Smooth muscle cell (in vitro differentiated cells): ENCODE measurements around the gene PDP2. TPM values are rescaled to one million over a fixed set of nuclear protein-coding genes. Genes with fewer than 3 reads are reported as not detected.

Source experiments
- DNase-seq: peaks from one replicate; lab custom pipeline; 2025; ENCODE audit not compliant: unreplicated experiment; lab: John Stamatoyannopoulos, UW
- H2AFZ ChIP-seq: fragments of 200-600 bp; sonication (generic); 2 replicates; pipeline ENCODE4 v1.6.0; 2016; ENCODE audit warnings: antibody characterized with exemption, low read depth, mild to moderate bottlenecking
- H3F3A ChIP-seq: fragments of 200-600 bp; sonication (generic); 2 replicates; pipeline ENCODE4 v1.6.0; 2017; ENCODE audit warnings: antibody characterized with exemption, low read depth
- H3K27ac ChIP-seq: fragments of 200-600 bp; sonication (generic); 2 replicates; pipeline ENCODE4 v1.5.1; 2016; ENCODE audit warnings: low read depth, mild to moderate bottlenecking
- H3K27me3 ChIP-seq: fragments of 200-600 bp; sonication (generic); 2 replicates; pipeline ENCODE4 v1.6.1; 2016; ENCODE audit warnings: low read depth, mild to moderate bottlenecking
- H3K36me3 ChIP-seq: fragments of 200-600 bp; sonication (generic); 2 replicates; pipeline ENCODE4 v1.5.1; 2016; ENCODE audit warnings: low read depth
- H3K4me1 ChIP-seq: fragments of 200-600 bp; sonication (generic); 2 replicates; pipeline ENCODE4 v1.5.1; 2016; ENCODE audit warnings: low read depth
- H3K4me2 ChIP-seq: fragments of 200-600 bp; sonication (generic); 2 replicates; pipeline ENCODE4 v1.6.0; 2016; ENCODE audit warnings: mild to moderate bottlenecking
- H3K4me3 ChIP-seq: fragments of 200-600 bp; sonication (generic); 2 replicates; pipeline ENCODE4 v1.5.1; 2016; ENCODE audit warnings: mild to moderate bottlenecking
- H3K79me2 ChIP-seq: fragments of 200-600 bp; sonication (generic); 2 replicates; pipeline ENCODE4 v1.6.0; 2016; ENCODE audit warnings: low read depth, mild to moderate bottlenecking
- H3K9ac ChIP-seq: fragments of 200-600 bp; sonication (generic); 2 replicates; pipeline ENCODE4 v1.6.0; 2016; ENCODE audit warnings: low read depth
- H3K9me3 ChIP-seq: fragments of 200-600 bp; sonication (generic); replicated peaks from 2 replicates; pipeline ENCODE4 v1.5.1; 2016; ENCODE audit warnings: low read depth
- H4K20me1 ChIP-seq: fragments of 200-600 bp; sonication (generic); 2 replicates; pipeline ENCODE4 v1.6.0; 2016; ENCODE audit warnings: low read depth
- CTCF ChIP-seq: fragments of 200-600 bp; sonication (generic); IDR thresholded peaks from 2 replicates; pipeline ENCODE4 v1.5.1; 2017; ENCODE audit warnings: borderline replicate concordance, mild to moderate bottlenecking, antibody characterized with exemption; ENCODE audit not compliant: insufficient read depth, poor library complexity, severe bottlenecking
- WGBS: methylation state at CpG from one replicate; pipeline ENCODE4 v1.1.7; 2016; ENCODE audit warnings: low lambda C conversion rate; 5-methylcytosine and 5-hydroxymethylcytosine counted together
- polyA plus RNA-seq: library from polyadenylated mRNA; unstranded; fragments of >200 nt; fragmentation: Nextera tagmentation; extraction: Ambion mirVana; gene quantifications from 2 replicates; pipeline ENCODE4 v1.2.1, GENCODE V29; 2016
- total RNA-seq: library from RNA; depleted of rRNA; stranded (reverse); fragments of >200 nt; gene quantifications from 2 replicates; pipeline ENCODE4 v1.2.3, GENCODE V29; 2014

PDP2 gene
- total and polyA plus RNA-seq, 2 experiments from 2014 or later, result 1.1 to 5.7 TPM

GRCh38 chr16:66843191-66843590, 37.1 kb upstream of the PDP2 start:
- H3F3A ChIP-seq, result no peaks in the 10 kb centered on the region
- no peaks in the 10 kb centered on the region for H3K9me3 ChIP-seq
- no peaks in the 10 kb centered on the region for H3K36me3 ChIP-seq
- H3K4me2 ChIP-seq, result no peak overlapping the region
- no peak overlapping the region for H3K4me3 ChIP-seq
- H4K20me1 ChIP-seq, result no peaks in the 10 kb centered on the region
- no peaks in the 10 kb centered on the region for H3K4me1 ChIP-seq
- no peak overlapping the region for H2AFZ ChIP-seq
- TF ChIP-seq CTCF, result no peak
- WGBS, result 93% methylated on average over 2 of the region's 2 CpGs
- DNase-seq, result no peak
- peaks cover 99% of the 10 kb centered on the region for H3K27me3 ChIP-seq
- no peak overlapping the region for H3K9ac ChIP-seq
- H3K27ac ChIP-seq, result no peak overlapping the region
- no peaks in the 10 kb centered on the region for H3K79me2 ChIP-seq

GRCh38 chr16:66844009-66844341, 36.3 kb upstream of the PDP2 start:
- peak overlapping the region; percentile 94 for H3K4me2 ChIP-seq
- no peak overlapping the region for H2AFZ ChIP-seq
- no peaks in the 10 kb centered on the region for H3K36me3 ChIP-seq
- H3K4me1 ChIP-seq, result no peaks in the 10 kb centered on the region
- H3K9me3 ChIP-seq, result no peaks in the 10 kb centered on the region
- no peak overlapping the region for H3K27ac ChIP-seq
- H3K4me3 ChIP-seq, result peak overlapping the region; percentile 50
- H3K27me3 ChIP-seq, result peaks cover 95% of the 10 kb centered on the region
- H3K79me2 ChIP-seq, result no peaks in the 10 kb centered on the region
- no peaks in the 10 kb centered on the region for H3F3A ChIP-seq
- H3K9ac ChIP-seq, result no peak overlapping the region
- DNase-seq, result no peak
- 24% methylated on average over 6 of the region's 14 CpGs for WGBS
- H4K20me1 ChIP-seq, result no peaks in the 10 kb centered on the region
- no peak for TF ChIP-seq CTCF

- Histone ChIP-seq H3K27me3 (peaks cover 92% of the 10 kb centered on the region), H3K36me3 (no peaks in the 10 kb centered on the region), H3K4me2 (peak within 1 kb of the TSS; percentile 94), H2AFZ (no peak within 1 kb of the TSS), H3K79me2 (no peaks in the 10 kb centered on the region), H3K9me3 (no peaks in the 10 kb centered on the region), H4K20me1 (no peaks in the 10 kb centered on the region), H3K4me1 (no peaks in the 10 kb centered on the region), H3K4me3 (peak within 1 kb of the TSS; percentile 50), H3K27ac (no peak within 1 kb of the TSS), H3K9ac (no peak within 1 kb of the TSS), H3F3A (no peaks in the 10 kb centered on the region)
- no peak for DNase-seq
- WGBS, result 3% methylated on average over 61 of the region's 79 CpGs
- TF ChIP-seq CTCF, result no peak
These were observed 35.8 kb upstream of the PDP2 start, which contains the start of gene CA7 for GRCh38 chr16:66844342-66845079. Gene CA7 (plus strand): TSS chr16:66844414. CDS start chr16:66844488, 74 bp downstream.

DNA sequence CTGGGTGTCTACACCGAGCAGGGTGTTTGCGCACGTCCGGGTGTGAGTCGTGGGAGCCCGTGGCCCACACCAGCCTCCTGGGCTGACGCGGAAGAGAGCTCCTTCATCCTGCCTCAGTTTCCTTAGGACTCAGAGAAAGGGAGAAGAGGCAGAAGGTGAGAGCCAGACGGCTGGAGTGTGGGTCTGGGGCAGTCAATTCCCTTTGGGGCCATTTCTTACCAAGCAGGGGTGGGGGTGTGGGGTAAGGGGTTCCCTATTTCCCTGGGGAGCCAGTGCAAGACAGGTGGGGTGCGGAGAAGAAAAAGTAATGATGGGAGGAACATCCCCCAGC, 35.3 kb upstream of the PDP2 start:
- no peak overlapping the region for H3K27ac ChIP-seq
- no peak for TF ChIP-seq CTCF
- no peaks in the 10 kb centered on the region for H4K20me1 ChIP-seq
- no peaks in the 10 kb centered on the region for H3F3A ChIP-seq
- no peak overlapping the region for H3K9ac ChIP-seq
- no peaks in the 10 kb centered on the region for H3K36me3 ChIP-seq
- H3K4me1 ChIP-seq, result no peaks in the 10 kb centered on the region
- 44% methylated on average over 10 of the region's 10 CpGs for WGBS
- H3K9me3 ChIP-seq, result no peaks in the 10 kb centered on the region
- peak overlapping the region; percentile 94 for H3K4me2 ChIP-seq
- H3K79me2 ChIP-seq, result no peaks in the 10 kb centered on the region
- H2AFZ ChIP-seq, result no peak overlapping the region
- peaks cover 87% of the 10 kb centered on the region for H3K27me3 ChIP-seq
- no peak for DNase-seq
- H3K4me3 ChIP-seq, result peak overlapping the region; percentile 50
